K562 (cell line): Measurements from ENCODE around the gene HIVEP1.

ENCODE experiments used
- CBFB ChIP-seq: sonication (generic); formaldehyde crosslinking; IDR thresholded peaks from 2 replicates; pipeline ENCODE4 v1.4.0; 2020; ENCODE audit warnings: mild to moderate bottlenecking, missing genetic modification reagents
- CTCF ChIP-seq, 3 experiments: IDR thresholded peaks in 2 of 3; conservative IDR thresholded peaks in 1 of 3; 2 replicates each; pipeline ENCODE4 v1.5.1; 2011 to 2012; ENCODE audit warnings: low read length in 3 of 3, mild to moderate bottlenecking in 3 of 3, control low read depth in 2 of 3, improper control_type of control experiment in 1 of 3, inconsistent platforms in 1 of 3, low read depth in 1 of 3, mixed read lengths in 1 of 3, moderate library complexity in 1 of 3; ENCODE audit not compliant: insufficient read depth in 2 of 3
- HBP1 ChIP-seq: fragments of 450-650 bp; formaldehyde crosslinking; IDR thresholded peaks from 2 replicates; pipeline ENCODE4 v1.4.0; 2022; ENCODE audit warnings: missing genetic modification characterization
- HDGF ChIP-seq: fragments of 450-650 bp; IDR thresholded peaks from 2 replicates; pipeline ENCODE4 v1.6.1; 2016
- HINFP ChIP-seq: fragments of 450-650 bp; conservative IDR thresholded peaks from 2 replicates; pipeline ENCODE4 v1.6.1; 2016; ENCODE audit warnings: missing genetic modification characterization, low read depth, mild to moderate bottlenecking, control low read depth, missing compliant biosample characterization
- MEF2A ChIP-seq: IDR thresholded peaks from 2 replicates; pipeline ENCODE4 v1.6.1; 2011; ENCODE audit warnings: low read depth, mild to moderate bottlenecking, low read length, moderate library complexity; ENCODE audit not compliant: control insufficient read depth
- POLR2AphosphoS5 ChIP-seq: IDR thresholded peaks from 2 replicates; pipeline ENCODE4 v1.6.1; 2011; ENCODE audit warnings: mild to moderate bottlenecking, low read depth, low read length, moderate library complexity; ENCODE audit not compliant: control insufficient read depth, insufficient read depth
- TEAD1 ChIP-seq, 2 experiments: fragments of 450-650 bp in 1 of 2; sonication (generic) in 1 of 2; formaldehyde crosslinking; IDR thresholded peaks; 2 replicates each; pipeline versions ENCODE4 v1.4.0 to v1.8.0; 2020 to 2022; ENCODE audit warnings: mild to moderate bottlenecking in 2 of 2, missing genetic modification reagents in 1 of 2
- ZNF324 ChIP-seq: fragments of 250-450 bp; sonication (Bioruptor Pico); IDR thresholded peaks from 2 replicates; pipeline ENCODE4 v1.4.0; 2020; ENCODE audit warnings: mild to moderate bottlenecking

- no peak for TF ChIP-seq HBP1 (CRISPR knock-in tag)
- no peak for TF ChIP-seq CBFB
- no peak for TF ChIP-seq HINFP (tag)
- no peak for TF ChIP-seq HDGF
- no peak for TF ChIP-seq MEF2A
- no peak for TF ChIP-seq POLR2AphosphoS5
- TF ChIP-seq CTCF (IDR thresholded peaks at IDR 0.05 in 2 of 3, conservative IDR thresholded peaks at IDR 0.05 in 1 of 3; ENCODE audit: insufficient read depth in 2 of 3, low read depth in 1 of 3, low read length in 3 of 3): no peak
- no peak for TF ChIP-seq ZNF324 (CRISPR knock-in tag)
- TF ChIP-seq TEAD1 (CRISPR knock-in tag; IDR thresholded peaks at IDR 0.05): no peak
These were observed 70.3 kb downstream of the HIVEP1 start for GRCh38 chr6:12082368-12082767.
